CD4-positive, alpha-beta memory T cell (primary cell): Measurements from ENCODE around the gene LMAN2. TPM values are rescaled to one million over a fixed set of nuclear protein-coding genes. Genes with fewer than 3 reads are reported as not detected.

Source experiments
- CTCF ChIA-PET: fragments of 350-600 bp; sonication (Branson Sonifier 250); formaldehyde crosslinking; loops from one replicate; lab custom pipeline; 2021; ENCODE audit warnings: inconsistent platforms; ENCODE audit not compliant: partially characterized antibody; lab: Charles Lee
- POLR2A ChIA-PET: fragments of 350-600 bp; sonication (Branson Sonifier 250); formaldehyde crosslinking; loops from one replicate; lab custom pipeline; 2021; ENCODE audit not compliant: partially characterized antibody; lab: Charles Lee
- DNase-seq, 5 donors: peaks; one replicate each; pipeline versions ENCODE4 v3.0.0 to v3.0.0-alpha.2; 2020 to 2022; ENCODE audit warnings: mixed read lengths in 1 of 5
- H3K27ac ChIP-seq: one replicate; pipeline ENCODE4 v1.7.0; 2013; ENCODE audit warnings: low read depth, low read length
- H3K27me3 ChIP-seq: 2 replicates; pipeline ENCODE4 v1.7.0; 2013; ENCODE audit warnings: mild to moderate bottlenecking, low read length, moderate library complexity; ENCODE audit not compliant: insufficient read depth
- H3K36me3 ChIP-seq: 2 replicates; pipeline ENCODE4 v1.7.0; 2013; ENCODE audit warnings: mild to moderate bottlenecking, low read length, moderate library complexity; ENCODE audit not compliant: insufficient read depth
- H3K4me1 ChIP-seq: 2 replicates; pipeline ENCODE4 v1.7.0; 2013; ENCODE audit warnings: mild to moderate bottlenecking, low read length, moderate library complexity; ENCODE audit not compliant: insufficient read depth
- H3K4me3 ChIP-seq, 2 donors: one replicate each; pipeline ENCODE4 v1.7.0; 2013; ENCODE audit warnings: low read length in 2 of 2, mild to moderate bottlenecking in 1 of 2
- H3K9me3 ChIP-seq, 2 donors: one replicate each; pipeline ENCODE4 v1.7.0; 2013; ENCODE audit warnings: low read length in 2 of 2, control low read depth in 1 of 2; ENCODE audit not compliant: control insufficient read depth in 1 of 2
- H3K27ac Mint-ChIP-seq, 7 donors: one replicate each; pipeline ENCODE4 v1.8.0; 2020 to 2021; ENCODE audit warnings: mixed read lengths in 7 of 7, mild to moderate bottlenecking in 6 of 7, inconsistent platforms in 3 of 7, moderate library complexity in 3 of 7
- H3K27me3 Mint-ChIP-seq, 2 donors: one replicate each; pipeline ENCODE4 v1.8.0; 2020 to 2021; ENCODE audit warnings: mixed read lengths in 2 of 2
- H3K36me3 Mint-ChIP-seq, 2 donors: one replicate each; pipeline ENCODE4 v1.8.0; 2020 to 2021; ENCODE audit warnings: mixed read lengths in 2 of 2, inconsistent platforms in 1 of 2, mild to moderate bottlenecking in 1 of 2
- H3K4me1 Mint-ChIP-seq, 4 donors: one replicate each; pipeline ENCODE4 v1.8.0; 2020 to 2021; ENCODE audit warnings: mixed read lengths in 4 of 4, mild to moderate bottlenecking in 1 of 4
- H3K4me3 Mint-ChIP-seq, 8 donors: one replicate each; pipeline ENCODE4 v1.8.0; 2020 to 2021; ENCODE audit warnings: mixed read lengths in 8 of 8, mild to moderate bottlenecking in 7 of 8, moderate library complexity in 6 of 8, inconsistent platforms in 3 of 8
- H3K9me3 Mint-ChIP-seq, 8 donors: one replicate each; pipeline ENCODE4 v1.8.0; 2020 to 2021; ENCODE audit warnings: mixed read lengths in 8 of 8, mild to moderate bottlenecking in 5 of 8, inconsistent platforms in 3 of 8, moderate library complexity in 1 of 8
- intact Hi-C: fragments of 100-400 bp; cut with micrococcal nuclease; formaldehyde crosslinking; loops from one replicate; pipeline ENCODE4 v1.15.1; 2023
- polyA plus RNA-seq, 2 donors: library from polyadenylated mRNA; unstranded; fragments of 300-500 nt; fragmentation: Illumina TruSeq; gene quantifications; one replicate each; pipeline ENCODE4 v1.2.3, GENCODE V29; 2021
- total RNA-seq, 2 experiments: library from RNA; stranded (reverse); gene quantifications; one replicate each; pipeline ENCODE4 v1.2.3, GENCODE V29; 2021

Gene LMAN2
- total and polyA plus RNA-seq, 4 experiments from 2014 or later: 114 to 322 (median 173) TPM

DNA sequence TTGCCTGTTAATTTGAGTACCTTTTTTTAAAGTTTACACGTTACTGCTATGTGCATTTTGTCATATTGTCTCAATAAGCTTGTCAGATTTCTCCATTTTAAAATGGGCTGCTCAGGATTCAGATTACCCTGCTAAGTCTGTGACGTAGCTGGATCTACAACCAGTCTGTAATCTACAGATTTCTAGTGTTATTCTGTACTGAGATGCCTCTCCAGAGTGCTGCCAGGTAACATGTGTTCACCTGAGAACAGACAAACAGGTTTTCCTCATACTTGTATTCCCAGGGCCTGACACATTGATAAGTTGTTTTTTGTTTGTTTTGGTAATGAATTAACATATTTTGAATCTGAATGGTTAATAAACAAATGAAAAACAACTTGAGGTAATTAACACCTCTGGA lies 63.3 kb downstream of the LMAN2 start:
- Histone ChIP-seq H3K27ac (no peak overlapping the region), H3K27me3 (no peaks in the 10 kb centered on the region), H3K36me3 (peaks cover 60% of the 10 kb centered on the region), H3K9me3 (no peaks in the 10 kb centered on the region), H3K4me1 (no peaks in the 10 kb centered on the region), H3K4me3 (no peak overlapping the region)
- no peak for DNase-seq
- Mint-ChIP-seq H3K27ac (no peak overlapping the region), H3K4me1 (peaks cover 0 to 4% (median 1%) of the 10 kb centered on the region in 4 donors), H3K27me3 (no peaks in the 10 kb centered on the region), H3K36me3 (peaks cover 35 to 72% of the 10 kb centered on the region in 2 donors), H3K4me3 (no peak overlapping the region), H3K9me3 (no peaks in the 10 kb centered on the region)
- POLR2A ChIA-PET: no interaction called here
- intact Hi-C loops: no loop called here
- CTCF ChIA-PET: no interaction called here

Other genes starting within 250 kb of the LMAN2 start
- 100 to 1,000 TPM; 116 to 122 TPM for gene NSD1, start 217.9 kb downstream of the LMAN2 start, total RNA-seq
- 10 to 100 TPM; 14.3 to 64.2 TPM for gene NSD1, start 217.9 kb downstream of the LMAN2 start, polyA plus RNA-seq
- 10 to 100 TPM; 19.8 to 20.5 TPM for gene RAB24, start 47.9 kb downstream of the LMAN2 start, total RNA-seq
- gene RAB24, start 47.9 kb downstream of the LMAN2 start, polyA plus RNA-seq: 10 to 100 TPM; 13.3 to 16.0 TPM
- 10 to 100 TPM; 70.9 to 72.1 TPM for gene PRELID1, start 47.9 kb downstream of the LMAN2 start, total RNA-seq
- 100 to 1,000 TPM; 209 to 229 TPM for gene PRELID1, start 47.9 kb downstream of the LMAN2 start, polyA plus RNA-seq
- 10 to 100 TPM; 17.3 TPM for gene MXD3, start 39.8 kb downstream of the LMAN2 start, total RNA-seq
- gene MXD3, start 39.8 kb downstream of the LMAN2 start, polyA plus RNA-seq: 1 to 10 TPM in 1 of 2 donors, under 1 TPM in 1; 0.28 to 1.2 TPM
- 100 to 1,000 TPM; 167 to 168 TPM for gene RGS14, start 6.3 kb upstream of the LMAN2 start, total RNA-seq
- 10 to 100 TPM; 62.3 to 96.7 TPM for gene RGS14, start 6.3 kb upstream of the LMAN2 start, polyA plus RNA-seq
- gene SLC34A1, start 32.8 kb upstream of the LMAN2 start, total RNA-seq: under 1 TPM in 1 of 2 experiments, not detected in 1; 0.11 TPM
- not detected for gene SLC34A1, start 32.8 kb upstream of the LMAN2 start, polyA plus RNA-seq
- not detected for gene PFN3, start 49.0 kb upstream of the LMAN2 start, total RNA-seq
- not detected for gene PFN3, start 49.0 kb upstream of the LMAN2 start, polyA plus RNA-seq
- gene F12, start 57.9 kb upstream of the LMAN2 start, total RNA-seq: not detected
- 1 to 10 TPM; 2.0 to 2.4 TPM for gene F12, start 57.9 kb upstream of the LMAN2 start, polyA plus RNA-seq
- gene GRK6, start 75.0 kb upstream of the LMAN2 start, total RNA-seq: 100 to 1,000 TPM; 189 to 191 TPM
- 100 to 1,000 TPM in 1 of 2 donors, 10 to 100 TPM in 1; 72.4 to 203 TPM for gene GRK6, start 75.0 kb upstream of the LMAN2 start, polyA plus RNA-seq
- gene PRR7, start 95.1 kb upstream of the LMAN2 start, total RNA-seq: 1 to 10 TPM; 5.2 to 7.2 TPM
- 10 to 100 TPM; 14.3 to 17.8 TPM for gene PRR7, start 95.1 kb upstream of the LMAN2 start, polyA plus RNA-seq
- 1 to 10 TPM in 1 of 2 experiments, under 1 TPM in 1; 0.99 to 1.2 TPM for gene DBN1, start 122.0 kb upstream of the LMAN2 start, total RNA-seq
- under 1 TPM in 1 of 2 donors, not detected in 1; 0.49 TPM for gene DBN1, start 122.0 kb upstream of the LMAN2 start, polyA plus RNA-seq
- 1 to 10 TPM; 5.8 to 7.3 TPM for gene PDLIM7, start 145.9 kb upstream of the LMAN2 start, total RNA-seq
- gene PDLIM7, start 145.9 kb upstream of the LMAN2 start, polyA plus RNA-seq: 1 to 10 TPM; 3.3 to 3.5 TPM
- 1 to 10 TPM; 3.7 to 3.9 TPM for gene DOK3, start 158.2 kb upstream of the LMAN2 start, total RNA-seq
- gene DOK3, start 158.2 kb upstream of the LMAN2 start, polyA plus RNA-seq: under 1 TPM in 1 of 2 donors, not detected in 1; 0.69 TPM
- 10 to 100 TPM; 72.9 to 80.3 TPM for gene DDX41, start 165.3 kb upstream of the LMAN2 start, total RNA-seq
- 10 to 100 TPM; 47.6 to 51.2 TPM for gene DDX41, start 165.3 kb upstream of the LMAN2 start, polyA plus RNA-seq
- gene FAM193B, start 202.9 kb upstream of the LMAN2 start, total RNA-seq: 100 to 1,000 TPM; 233 to 252 TPM
- gene FAM193B, start 202.9 kb upstream of the LMAN2 start, polyA plus RNA-seq: 1 to 10 TPM; 1.9 to 7.0 TPM
- 10 to 100 TPM; 93.7 to 95.8 TPM for gene TMED9, start 240.5 kb upstream of the LMAN2 start, total RNA-seq
- gene TMED9, start 240.5 kb upstream of the LMAN2 start, polyA plus RNA-seq: 100 to 1,000 TPM; 123 to 133 TPM
- 10 to 100 TPM; 45.3 to 47.9 TPM for gene B4GALT7, start 248.5 kb upstream of the LMAN2 start, total RNA-seq
- 10 to 100 TPM; 23.3 to 23.6 TPM for gene B4GALT7, start 248.5 kb upstream of the LMAN2 start, polyA plus RNA-seq